KOPT-K1 (cell line): ENCODE results near the gene MAN2A2.

ENCODE experiments used
- H3K27ac ChIP-seq: fragments of 200-600 bp; sonication (generic); 2 replicates; pipeline ENCODE4 v1.5.1; 2016; ENCODE audit warnings: antibody characterized with exemption, mild to moderate bottlenecking, low read depth, low read length; ENCODE audit not compliant: poor library complexity, severe bottlenecking
- H3K36me3 ChIP-seq: fragments of 200-600 bp; sonication (generic); 2 replicates; pipeline ENCODE4 v1.5.1; 2017; ENCODE audit warnings: antibody characterized with exemption, mild to moderate bottlenecking, low read length, moderate library complexity; ENCODE audit not compliant: insufficient read depth
- H3K9me3 ChIP-seq: fragments of 200-600 bp; sonication (generic); 2 replicates; pipeline ENCODE4 v1.5.1; 2017; ENCODE audit warnings: antibody characterized with exemption, low read length, mild to moderate bottlenecking; ENCODE audit not compliant: insufficient read depth, poor library complexity, severe bottlenecking

Gene MAN2A2

GRCh38 chr15:90947577-90948357 is 44.7 kb downstream of the MAN2A2 start:
- H3K27ac ChIP-seq: no peak overlapping the region
- no peaks in the 10 kb centered on the region for H3K9me3 ChIP-seq
- peaks cover 90% of the 10 kb centered on the region for H3K36me3 ChIP-seq

GRCh38 chr15:90948506-90948905 is 45.4 kb downstream of the MAN2A2 start:
- H3K36me3 ChIP-seq: peaks cover 90% of the 10 kb centered on the region
- no peak overlapping the region for H3K27ac ChIP-seq
- no peaks in the 10 kb centered on the region for H3K9me3 ChIP-seq

- Histone ChIP-seq H3K27ac (no peak overlapping the region), H3K9me3 (no peaks in the 10 kb centered on the region), H3K36me3 (peaks cover 81% of the 10 kb centered on the region)
Observed at GRCh38 chr15:90949979-90950675, 47.0 kb downstream of the MAN2A2 start.

GRCh38 chr15:90950676-90951075 is 47.6 kb downstream of the MAN2A2 start:
- H3K9me3 ChIP-seq: no peaks in the 10 kb centered on the region
- no peak overlapping the region for H3K27ac ChIP-seq
- H3K36me3 ChIP-seq: peaks cover 79% of the 10 kb centered on the region

- no peaks in the 10 kb centered on the region for H3K9me3 ChIP-seq
- H3K27ac ChIP-seq: no peak overlapping the region
- H3K36me3 ChIP-seq: peaks cover 68% of the 10 kb centered on the region
Observed at GRCh38 chr15:90952901-90953677, 50.0 kb downstream of the MAN2A2 start.

- peaks cover 68% of the 10 kb centered on the region for H3K36me3 ChIP-seq
- peak overlapping the region; percentile 98 for H3K27ac ChIP-seq
- H3K9me3 ChIP-seq: no peaks in the 10 kb centered on the region
Observed at GRCh38 chr15:90953947-90954711, 51.0 kb downstream of the MAN2A2 start.

- Histone ChIP-seq H3K27ac (peak within 1 kb of the TSS; percentile 98), H3K9me3 (no peaks in the 10 kb centered on the region), H3K36me3 (peaks cover 68% of the 10 kb centered on the region)
Observed at GRCh38 chr15:90954712-90955623, 51.9 kb downstream of the MAN2A2 start, which contains the start of gene RCCD1. Gene RCCD1 (plus strand): TSS chr15:90954884. CDS start chr15:90956735, 1,851 bp downstream.

GRCh38 chr15:90955624-90956273 is 52.6 kb downstream of the MAN2A2 start:
- peak overlapping the region; percentile 98 for H3K27ac ChIP-seq
- peaks cover 68% of the 10 kb centered on the region for H3K36me3 ChIP-seq
- no peaks in the 10 kb centered on the region for H3K9me3 ChIP-seq

GRCh38 chr15:90956274-90957030 is 53.4 kb downstream of the MAN2A2 start:
- peaks cover 68% of the 10 kb centered on the region for H3K36me3 ChIP-seq
- no peaks in the 10 kb centered on the region for H3K9me3 ChIP-seq
- peak overlapping the region; percentile 98 for H3K27ac ChIP-seq

- Histone ChIP-seq H3K27ac (no peak overlapping the region), H3K36me3 (peaks cover 68% of the 10 kb centered on the region), H3K9me3 (no peaks in the 10 kb centered on the region)
Observed at GRCh38 chr15:90957031-90957790, 54.1 kb downstream of the MAN2A2 start.

GRCh38 chr15:90957791-90958190 is 54.7 kb downstream of the MAN2A2 start:
- Histone ChIP-seq H3K36me3 (peaks cover 68% of the 10 kb centered on the region), H3K9me3 (no peaks in the 10 kb centered on the region), H3K27ac (no peak overlapping the region)

- Histone ChIP-seq H3K9me3 (no peaks in the 10 kb centered on the region), H3K27ac (no peak overlapping the region), H3K36me3 (peaks cover 68% of the 10 kb centered on the region)
Observed at GRCh38 chr15:90959028-90959595, 56.0 kb downstream of the MAN2A2 start.
